Subcutaneous adipose tissue (tissue), 4 donors: ENCODE results near the gene PTEN. TPM values are rescaled to one million over a fixed set of nuclear protein-coding genes. Genes with fewer than 3 reads are reported as not detected.

Source experiments
- CTCF ChIP-seq: fragments of 450-650 bp; IDR thresholded peaks from one replicate; pipeline ENCODE4 v1.5.1; 2016; ENCODE audit warnings: low read depth, mild to moderate bottlenecking, control low read depth, antibody characterized with exemption, moderate library complexity
- total RNA-seq, 4 donors: library from RNA; depleted of rRNA; stranded (reverse); fragments of >200 nt; gene quantifications; one replicate each; pipeline ENCODE4 v1.1.0, GENCODE V29; 2016

Gene PTEN
- total RNA-seq, 4 donors from 2014 or later = 185 to 932 (median 239) TPM

- TF ChIP-seq CTCF = no peak
These were observed 110.2 kb downstream of the PTEN start for GRCh38 chr10:87973635-87974034.

- no peak for TF ChIP-seq CTCF
These were observed 110.7 kb downstream of the PTEN start for GRCh38 chr10:87974130-87974529.

GRCh38 chr10:87974769-87975168 lies 111.3 kb downstream of the PTEN start:
- TF ChIP-seq CTCF = no peak

GRCh38 chr10:87976101-87976743 lies 112.8 kb downstream of the PTEN start:
- no peak for TF ChIP-seq CTCF

GRCh38 chr10:87978166-87978565 lies 114.7 kb downstream of the PTEN start:
- TF ChIP-seq CTCF = no peak

GRCh38 chr10:87979847-87980246 lies 116.4 kb downstream of the PTEN start:
- no peak for TF ChIP-seq CTCF

GRCh38 chr10:87983716-87984115 lies 120.3 kb downstream of the PTEN start:
- no peak for TF ChIP-seq CTCF
